ENCODE measurements around the gene GRIK4.
"Not testable (repeated sequence)": the region's sequence is repeated elsewhere in the genome, so short reads cannot be mapped to it uniquely, and the experiment has no call there.

GRIK4 gene

GRCh38 chr11:120610111-120610510, 98.6 kb downstream of the GRIK4 start:
- DNase-seq, result no peak

GRCh38 chr11:120611581-120611980, 100.0 kb downstream of the GRIK4 start:
- DNase-seq, result no peak

DNA sequence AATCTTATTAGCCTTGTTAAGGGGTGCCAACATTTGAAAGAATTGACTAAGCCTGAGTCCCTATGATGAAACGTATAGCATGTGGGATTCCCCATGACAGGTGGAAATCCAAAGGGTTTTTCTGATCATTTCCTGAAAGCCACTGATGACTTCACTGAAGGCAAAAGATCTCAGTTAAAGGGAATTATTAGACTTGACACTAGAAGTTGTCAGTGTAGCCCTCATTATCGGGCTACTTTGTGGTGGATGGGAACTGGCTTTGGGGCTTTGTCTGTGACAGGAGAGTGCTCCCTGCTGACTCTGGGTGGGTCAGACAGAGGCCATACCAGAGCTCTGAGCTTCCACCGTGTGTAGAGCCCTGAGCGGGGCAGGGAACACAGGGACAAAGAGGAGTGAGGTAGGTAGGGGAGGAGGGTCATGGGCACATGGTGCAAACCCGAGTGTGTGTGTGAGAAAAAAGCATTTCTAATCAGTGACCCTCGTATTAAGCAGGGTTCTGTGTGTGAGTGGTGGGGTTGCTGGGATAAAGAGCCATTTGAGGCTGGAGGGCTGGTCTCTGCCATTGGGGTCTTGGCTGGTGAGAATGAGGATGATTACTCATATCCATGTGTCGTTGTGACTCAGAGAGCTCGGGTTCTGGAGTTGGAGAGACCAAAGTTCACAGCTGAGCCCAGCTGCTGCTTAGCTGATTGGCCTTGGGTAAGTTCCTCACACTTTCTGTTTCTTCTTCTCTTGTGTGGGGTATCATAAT, 101.1 kb downstream of the GRIK4 start:
- no peak for DNase-seq

- DNase-seq, result no peak
These were observed 102.0 kb downstream of the GRIK4 start for GRCh38 chr11:120613264-120614226.

GRCh38 chr11:120615391-120615790, 103.8 kb downstream of the GRIK4 start:
- no peak for DNase-seq

DNA sequence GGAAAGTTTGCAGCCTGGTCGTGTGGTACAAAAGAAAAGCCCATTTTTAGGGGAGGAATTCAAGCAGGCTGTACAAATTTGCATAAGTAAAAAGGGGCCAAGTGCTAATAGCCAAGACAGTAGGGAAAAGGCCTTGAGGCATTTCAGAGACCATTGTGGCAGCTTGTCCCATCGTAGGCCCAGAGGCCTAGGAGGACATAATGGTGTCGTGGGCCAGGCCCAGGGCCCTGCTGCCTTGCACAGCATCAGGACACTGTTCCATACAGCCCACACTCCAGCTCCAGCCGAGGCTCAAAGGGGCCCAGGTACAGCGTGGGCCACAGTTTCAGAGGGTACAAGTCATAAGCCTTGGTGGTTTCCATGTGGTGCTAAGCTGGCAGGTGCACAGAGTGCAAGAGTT, 106.9 kb downstream of the GRIK4 start:
- DNase-seq, result no peak

GRCh38 chr11:120622189-120622875, 110.8 kb downstream of the GRIK4 start:
- no peak for DNase-seq

- DNase-seq, result not testable (repeated sequence)
These were observed 113.4 kb downstream of the GRIK4 start for GRCh38 chr11:120624992-120625391.

DNA sequence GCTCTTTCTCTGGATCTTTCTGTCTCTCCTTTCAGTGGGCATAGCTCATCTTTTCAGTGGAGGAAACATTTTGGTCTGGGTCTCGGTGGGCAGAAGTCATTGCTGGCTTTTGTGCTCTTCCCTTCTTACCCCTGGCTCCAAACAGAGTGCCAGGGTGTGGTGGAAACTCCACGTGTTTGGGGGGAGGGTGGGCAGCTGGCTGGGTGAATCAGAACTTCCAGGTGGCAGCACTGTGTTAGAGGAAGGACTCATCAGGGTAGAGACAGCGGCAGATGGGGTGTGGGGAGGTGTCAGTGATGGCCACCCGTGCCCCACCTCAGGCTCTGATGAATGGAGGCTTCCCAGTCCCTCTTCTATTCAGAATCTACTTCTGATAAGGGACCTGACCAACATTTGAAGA, 114.0 kb downstream of the GRIK4 start:
- no peak for DNase-seq

DNA sequence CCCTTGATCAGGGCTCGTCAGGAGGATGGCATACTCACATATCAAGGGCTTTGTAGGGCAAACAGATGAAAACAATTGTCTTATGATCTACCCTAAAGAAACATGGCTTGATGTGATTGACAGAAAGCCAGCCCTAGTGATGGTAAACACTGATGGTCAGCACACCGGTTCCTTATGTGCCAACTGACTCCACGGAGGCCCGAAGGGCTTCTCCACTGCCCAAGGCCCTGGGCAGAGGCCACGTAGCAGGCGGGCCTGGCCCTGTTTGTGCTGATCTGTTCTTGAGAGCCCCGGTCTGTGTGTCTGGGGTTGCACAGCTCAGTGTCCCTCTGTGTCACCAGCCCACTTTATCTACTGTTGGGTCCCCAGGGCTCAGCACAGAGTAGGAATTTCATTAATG, 115.2 kb downstream of the GRIK4 start:
- DNase-seq, result no peak

DNA sequence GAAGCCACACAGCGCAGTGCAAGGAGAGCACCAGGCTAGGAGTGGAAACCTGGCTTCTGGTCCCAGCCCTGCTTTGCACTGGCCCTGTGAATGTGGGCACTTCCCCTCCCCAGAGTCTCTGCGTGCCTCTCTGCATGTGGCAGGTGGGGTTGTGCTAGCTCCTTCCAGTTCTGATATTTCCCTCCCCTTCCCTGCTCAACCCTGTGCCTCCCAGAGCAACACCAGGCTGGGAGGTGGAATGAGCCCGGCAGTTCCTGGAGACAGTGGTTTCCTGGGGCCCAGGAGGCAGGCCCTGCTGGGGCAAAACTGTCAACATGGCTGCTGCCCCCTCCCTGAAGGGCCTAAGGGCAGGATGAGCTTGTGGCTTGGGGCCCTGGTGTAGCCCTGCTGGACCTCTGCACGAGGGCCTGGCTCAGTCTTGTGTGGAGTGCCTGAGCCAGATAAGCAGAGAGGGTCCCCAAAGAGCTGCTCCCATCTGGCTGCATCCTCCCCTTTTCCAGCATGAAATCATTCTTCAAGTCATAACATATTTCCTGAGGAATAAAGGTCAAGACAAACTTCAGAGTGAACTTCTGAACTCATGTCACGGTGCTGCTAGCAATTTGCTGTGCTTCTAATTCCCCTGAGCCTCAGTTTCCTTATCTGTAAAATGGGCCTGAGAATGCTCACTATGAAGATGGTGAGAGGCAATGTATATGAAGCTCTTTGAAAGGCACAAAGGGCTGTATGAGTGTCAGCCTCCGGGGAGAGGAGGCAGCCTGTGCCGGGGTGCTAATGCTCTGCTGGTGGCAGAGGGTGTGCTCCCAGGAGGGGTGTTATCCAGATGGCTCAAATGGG, 116.0 kb downstream of the GRIK4 start:
- DNase-seq, result no peak

- no peak for DNase-seq
These were observed 118.0 kb downstream of the GRIK4 start for GRCh38 chr11:120629407-120630080.

- no peak for DNase-seq
These were observed 118.6 kb downstream of the GRIK4 start for GRCh38 chr11:120630122-120630521.

GRCh38 chr11:120632579-120632978, 121.0 kb downstream of the GRIK4 start:
- no peak for DNase-seq

GRCh38 chr11:120633616-120634393, 122.3 kb downstream of the GRIK4 start:
- no peak for DNase-seq

DNA sequence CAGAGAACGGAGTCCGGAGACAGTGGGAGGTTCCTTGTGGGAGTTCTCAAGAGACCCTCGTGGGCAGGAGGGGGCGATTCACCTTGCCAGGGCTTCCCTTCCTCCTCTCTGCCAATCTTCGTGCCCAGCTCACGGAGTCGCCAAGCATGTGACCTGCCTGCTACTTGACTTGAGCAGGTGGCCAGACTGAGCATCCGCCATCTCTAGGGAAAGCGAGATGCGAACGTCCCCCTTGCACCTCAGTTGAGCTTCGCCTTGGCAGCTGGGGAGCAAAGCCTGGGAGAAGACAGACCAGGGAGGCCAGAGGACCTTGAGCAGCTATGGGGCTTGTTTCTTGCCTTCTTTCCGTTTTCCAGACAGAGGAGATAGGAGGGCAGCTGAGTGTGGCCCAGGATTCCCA, 123.2 kb downstream of the GRIK4 start:
- DNase-seq, result no peak

DNA sequence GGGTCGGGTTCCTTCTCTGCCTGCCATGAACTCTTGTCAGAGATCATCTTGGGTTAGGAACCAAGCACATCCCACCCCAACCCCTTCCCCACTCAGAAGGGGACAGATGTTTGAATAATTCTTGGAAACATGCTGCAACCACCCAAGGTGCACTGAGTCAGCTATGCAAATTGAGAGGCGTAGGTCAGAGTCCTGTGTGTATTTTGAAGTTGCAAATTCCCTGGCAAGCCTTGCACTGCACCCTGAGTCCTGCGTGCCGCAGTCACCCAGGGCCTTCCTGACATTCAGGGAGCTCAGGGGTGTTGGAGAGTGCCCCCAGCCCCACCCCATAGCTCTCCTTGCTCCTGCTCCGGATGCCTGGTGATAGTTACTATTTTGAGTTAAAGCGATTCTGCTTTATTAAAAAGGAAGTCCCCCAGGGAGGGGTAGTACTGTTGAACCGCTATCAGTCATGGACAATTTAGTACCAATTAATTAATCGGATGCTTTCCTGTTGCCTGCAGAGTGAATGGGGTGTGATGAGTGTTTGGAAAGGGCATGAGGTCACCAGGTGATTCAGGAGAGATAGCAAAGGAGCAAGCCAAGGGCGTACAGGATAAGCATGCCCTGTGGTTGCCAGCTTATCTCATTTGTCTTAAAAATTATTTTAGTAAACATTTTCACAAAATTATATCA, 123.7 kb downstream of the GRIK4 start:
- no peak for DNase-seq

DNA sequence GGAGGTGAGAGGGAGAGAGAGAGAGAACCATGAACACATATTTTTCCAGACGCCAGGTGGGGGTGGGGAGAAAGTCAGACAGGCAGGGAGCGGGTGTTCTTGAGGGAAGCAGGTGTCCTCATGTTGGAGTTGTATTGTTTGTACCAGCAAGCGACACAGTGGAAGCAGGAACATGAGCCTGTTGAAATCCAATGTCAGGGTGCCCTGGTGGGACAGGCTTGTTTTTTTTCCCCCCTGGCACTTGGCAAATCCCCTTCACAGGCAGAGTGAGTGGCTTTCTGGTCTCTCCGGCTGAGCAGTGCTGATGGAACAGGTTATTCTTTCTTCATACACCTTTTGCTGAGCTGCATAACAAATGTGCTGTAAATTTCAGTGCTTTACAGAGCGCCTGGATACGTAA, 125.6 kb downstream of the GRIK4 start:
- no peak for DNase-seq

DNA sequence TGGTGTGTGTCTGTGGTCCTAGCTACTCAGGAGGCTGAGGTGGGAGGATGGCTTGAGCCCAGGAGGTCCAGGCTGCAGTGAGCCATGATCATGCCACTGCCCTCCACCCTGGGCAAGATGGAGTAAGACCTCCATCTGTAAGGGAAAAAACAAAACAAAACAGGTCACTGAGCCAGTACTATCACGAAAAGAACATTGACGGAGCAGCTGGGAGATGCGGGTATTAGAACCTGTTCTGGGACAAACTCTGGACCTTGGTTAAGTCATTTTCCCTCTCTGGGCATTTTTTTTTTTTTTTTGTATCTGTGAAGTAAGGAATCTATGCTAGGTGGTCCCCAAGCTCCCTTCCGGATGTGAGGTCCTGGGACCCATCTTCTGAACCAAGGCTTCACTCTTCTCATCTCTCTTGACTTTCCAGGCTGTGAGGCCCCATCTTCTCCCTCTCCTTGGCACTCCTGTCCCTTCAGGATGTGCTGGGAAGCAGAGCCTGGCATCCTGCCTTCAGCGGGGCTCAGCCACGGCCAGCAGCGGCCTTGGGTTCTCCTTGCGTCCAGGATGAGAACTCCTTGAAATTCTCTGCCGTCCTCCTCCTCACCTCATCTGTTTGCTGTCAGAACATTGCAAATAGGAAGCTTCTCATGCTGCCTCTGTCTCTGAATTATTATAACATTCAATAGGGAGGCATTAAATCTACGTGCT, 130.8 kb downstream of the GRIK4 start:
- no peak for DNase-seq

- DNase-seq, result no peak
These were observed 131.7 kb downstream of the GRIK4 start for GRCh38 chr11:120643284-120643683.

Measured in NCI-H1694 treated with DMSO at 0.1 percent for 48 hours (cell line).